A673 (cell line): Measurements from ENCODE around the gene TMTC2. TPM values are rescaled to one million over a fixed set of nuclear protein-coding genes. Genes with fewer than 3 reads are reported as not detected.

Source experiments
- BruUV-seq: library from RNA; stranded (reverse); fragments of 400-500 nt; replicated peaks from 2 replicates; lab custom pipeline; 2021; lab: Mats Ljungman, UMichigan
- CTCF ChIA-PET: fragments of 300-600 bp; sonication (Branson Sonifier 250); formaldehyde crosslinking; loops from one replicate; lab custom pipeline; 2022; ENCODE audit warnings: antibody characterized with exemption; lab: Charles Lee
- POLR2A ChIA-PET: fragments of 300-600 bp; sonication (Branson Sonifier 250); formaldehyde crosslinking; loops from one replicate; lab custom pipeline; 2022; ENCODE audit warnings: antibody characterized with exemption; ENCODE audit not compliant: low non-redundant PET; lab: Charles Lee
- DNase-seq: peaks from one replicate; pipeline ENCODE4 v3.0.0-alpha.2; 2015; ENCODE audit warnings: low spot score
- H3K27ac ChIP-seq: fragments of 200-600 bp; sonication (generic); 2 replicates; pipeline ENCODE4 v1.5.1; 2016; ENCODE audit warnings: mixed run types, low read depth, mild to moderate bottlenecking, mixed read lengths, antibody characterized with exemption, low read length; ENCODE audit not compliant: poor library complexity, severe bottlenecking
- H3K27me3 ChIP-seq: fragments of 200-600 bp; sonication (generic); replicated peaks from 2 replicates; pipeline ENCODE4 v1.6.1; 2017; ENCODE audit warnings: mixed run types, low read depth, mild to moderate bottlenecking, mixed read lengths, antibody characterized with exemption, low read length; ENCODE audit not compliant: insufficient read depth, poor library complexity
- H3K36me3 ChIP-seq: fragments of 200-600 bp; sonication (generic); 2 replicates; pipeline ENCODE4 v1.6.1; 2016; ENCODE audit warnings: mixed run types, mild to moderate bottlenecking, mixed read lengths, antibody characterized with exemption, low read length; ENCODE audit not compliant: insufficient read depth, poor library complexity, severe bottlenecking
- H3K4me1 ChIP-seq: fragments of 200-600 bp; sonication (generic); 2 replicates; pipeline ENCODE4 v1.6.1; 2017; ENCODE audit warnings: mixed run types, mild to moderate bottlenecking, mixed read lengths, antibody characterized with exemption, low read length; ENCODE audit not compliant: insufficient read depth, poor library complexity, severe bottlenecking
- H3K4me3 ChIP-seq: fragments of 200-600 bp; sonication (generic); 2 replicates; pipeline ENCODE4 v1.5.1; 2016; ENCODE audit warnings: low read depth, mixed run types, mild to moderate bottlenecking, mixed read lengths, low read length; ENCODE audit not compliant: poor library complexity, severe bottlenecking
- H3K9me3 ChIP-seq: fragments of 200-600 bp; sonication (generic); 2 replicates; pipeline ENCODE4 v1.6.1; 2016; ENCODE audit warnings: mixed run types, low read depth, mild to moderate bottlenecking, mixed read lengths, antibody characterized with exemption, low read length; ENCODE audit not compliant: poor library complexity, severe bottlenecking
- CTCF ChIP-seq: fragments of 300-800, 200-600 bp; sonication (generic); conservative IDR thresholded peaks from 2 replicates; pipeline ENCODE4 v1.5.1; 2017; ENCODE audit warnings: low read depth, mild to moderate bottlenecking, antibody characterized with exemption, low read length, moderate library complexity, mixed read lengths
- EZH2 ChIP-seq: fragments of 200-600 bp; sonication (generic); IDR thresholded peaks from 2 replicates; pipeline ENCODE4 v1.6.1; 2017; ENCODE audit warnings: borderline replicate concordance, low read depth, mild to moderate bottlenecking, mixed read lengths, antibody characterized with exemption, low read length; ENCODE audit not compliant: poor library complexity, severe bottlenecking
- intact Hi-C: fragments of 100-400 bp; cut with micrococcal nuclease; formaldehyde crosslinking; loops from one replicate; pipeline ENCODE4 v1.10.0; 2022; ENCODE audit not compliant: unreplicated experiment
- total RNA-seq: library from RNA; stranded (reverse); gene quantifications from 2 replicates; pipeline ENCODE4 v1.2.3, GENCODE V29; 2021

Gene TMTC2
- total RNA-seq, 1 experiment from 2014 or later: 3.3 TPM

GRCh38 chr12:83018088-83018487 lies 331.4 kb downstream of the TMTC2 start:
- Histone ChIP-seq H3K27me3 (no peaks in the 10 kb centered on the region), H3K4me3 (no peak overlapping the region), H3K4me1 (no peaks in the 10 kb centered on the region), H3K9me3 (no peaks in the 10 kb centered on the region), H3K27ac (no peak overlapping the region), H3K36me3 (no peaks in the 10 kb centered on the region)
- POLR2A ChIA-PET: no interaction called here
- TF ChIP-seq EZH2 (no peak), CTCF (no peak)
- intact Hi-C loops: no loop called here
- no TSS peak for BruUV-seq
- CTCF ChIA-PET: no interaction called here
- DNase-seq: peak; percentile 21

- TF ChIP-seq EZH2 (no peak), CTCF (no peak)
- H3K4me3 ChIP-seq: no peak overlapping the region
- no peaks in the 10 kb centered on the region for H3K36me3 ChIP-seq
- no peaks in the 10 kb centered on the region for H3K9me3 ChIP-seq
- CTCF ChIA-PET: no interaction called here
- no peaks in the 10 kb centered on the region for H3K27me3 ChIP-seq
- POLR2A ChIA-PET: no interaction called here
- no peak for DNase-seq
- H3K4me1 ChIP-seq: no peaks in the 10 kb centered on the region
- intact Hi-C loops: no loop called here
- no peak overlapping the region for H3K27ac ChIP-seq
- no TSS peak for BruUV-seq
Measured at GRCh38 chr12:83027021-83027723, 340.5 kb downstream of the TMTC2 start.

DNA sequence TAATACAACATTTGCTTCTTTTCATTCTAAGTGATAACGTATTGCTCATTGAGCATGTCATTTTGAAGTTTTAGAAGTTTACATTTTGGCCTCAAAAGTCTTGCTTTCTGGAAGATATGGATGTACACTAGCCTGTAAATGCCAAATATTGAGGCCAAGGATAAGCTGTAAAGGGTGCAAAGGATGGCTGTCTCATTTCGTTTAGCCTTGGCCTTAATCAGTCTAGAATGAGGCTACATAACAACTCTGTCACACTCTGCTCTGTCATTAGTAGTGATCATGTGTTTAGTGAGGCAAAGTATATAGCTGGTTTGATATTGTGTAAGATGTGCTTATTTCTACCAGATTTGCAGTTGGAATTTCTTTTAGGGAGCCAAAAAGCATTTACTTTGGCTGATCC lies 344.5 kb downstream of the TMTC2 start:
- intact Hi-C loops: no loop called here
- TF ChIP-seq CTCF (no peak), EZH2 (no peak)
- no peak for DNase-seq
- no peaks in the 10 kb centered on the region for H3K36me3 ChIP-seq
- ChIA-PET POLR2A (no interaction called here), CTCF (interaction anchor here (0.6 kb wide), 1 partner anchor 326 kb away, joined by 3 read pairs; no protein-coding TSS in a partner anchor)
- no peaks in the 10 kb centered on the region for H3K4me1 ChIP-seq
- no peaks in the 10 kb centered on the region for H3K27me3 ChIP-seq
- H3K4me3 ChIP-seq: no peak overlapping the region
- no peak overlapping the region for H3K27ac ChIP-seq
- no peaks in the 10 kb centered on the region for H3K9me3 ChIP-seq
- BruUV-seq: no TSS peak
